Umbilical cord (tissue), 2 donors: ENCODE data around the gene CALCOCO1. TPM values are rescaled to one million over a fixed set of nuclear protein-coding genes. Genes with fewer than 3 reads are reported as not detected.

Source experiments
- DNase-seq: peaks from one replicate; pipeline ENCODE4 v3.0.0-alpha.2; 2015; ENCODE audit warnings: low spot score
- total RNA-seq: library from RNA; depleted of rRNA; stranded (reverse); fragments of >200 nt; gene quantifications from one replicate; pipeline ENCODE4 v1.2.3, GENCODE V29; 2014; ENCODE audit warnings: low replicate concordance; ENCODE audit not compliant: insufficient read depth

Gene CALCOCO1
- total RNA-seq, 1 donor from 2014 or later: 93.4 TPM

- no peak for DNase-seq
Observed at GRCh38 chr12:53751336-53752191, 24.3 kb upstream of the CALCOCO1 start, which contains the start of gene CISTR. TSS of gene CISTR (minus strand) at chr12:53751979.

- DNase-seq: no peak
Observed at GRCh38 chr12:53750812-53751335, 23.6 kb upstream of the CALCOCO1 start.

GRCh38 chr12:53749986-53750811 lies 22.9 kb upstream of the CALCOCO1 start:
- DNase-seq: no peak

DNA sequence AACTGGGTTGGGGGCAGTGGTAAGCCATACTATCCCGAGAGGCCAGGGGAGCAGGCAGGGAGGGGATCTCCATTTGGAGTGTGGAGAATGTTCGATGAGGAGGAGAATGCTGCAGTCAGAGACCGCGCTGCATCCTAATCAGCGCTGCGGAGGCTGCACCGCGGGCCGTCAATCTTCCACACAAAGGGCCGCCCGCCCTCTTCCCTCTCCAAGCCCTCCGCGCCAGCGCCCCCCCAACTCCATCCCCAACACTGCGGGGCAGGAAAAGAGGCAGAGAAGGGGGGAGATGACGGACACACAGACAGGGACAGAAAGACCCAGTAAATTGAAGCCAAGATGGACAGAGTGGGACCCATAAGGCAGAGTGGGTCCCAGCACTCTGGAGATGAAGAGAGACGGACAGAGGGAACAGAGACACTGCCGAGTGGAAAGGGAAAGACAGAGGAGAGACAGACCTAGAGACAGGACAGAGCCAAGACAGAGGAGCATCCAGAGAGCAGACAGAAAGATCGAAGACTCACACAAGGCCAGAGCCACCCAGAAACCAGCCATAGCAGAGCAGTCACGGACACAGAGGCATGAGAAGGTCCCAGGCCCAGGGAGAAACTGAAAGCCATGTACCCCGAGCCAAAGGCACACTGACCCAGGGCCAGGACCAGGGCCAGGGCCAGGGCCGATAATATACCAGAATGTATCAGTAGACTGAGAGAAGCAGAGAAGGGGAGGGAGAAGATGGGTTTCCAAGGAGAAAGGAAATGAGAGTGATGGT lies 21.0 kb upstream of the CALCOCO1 start:
- DNase-seq: no peak

GRCh38 chr12:53747095-53747494 lies 19.8 kb upstream of the CALCOCO1 start:
- DNase-seq: no peak

- peak; percentile 95 for DNase-seq
Observed at GRCh38 chr12:53746592-53747092, 19.4 kb upstream of the CALCOCO1 start.

DNA sequence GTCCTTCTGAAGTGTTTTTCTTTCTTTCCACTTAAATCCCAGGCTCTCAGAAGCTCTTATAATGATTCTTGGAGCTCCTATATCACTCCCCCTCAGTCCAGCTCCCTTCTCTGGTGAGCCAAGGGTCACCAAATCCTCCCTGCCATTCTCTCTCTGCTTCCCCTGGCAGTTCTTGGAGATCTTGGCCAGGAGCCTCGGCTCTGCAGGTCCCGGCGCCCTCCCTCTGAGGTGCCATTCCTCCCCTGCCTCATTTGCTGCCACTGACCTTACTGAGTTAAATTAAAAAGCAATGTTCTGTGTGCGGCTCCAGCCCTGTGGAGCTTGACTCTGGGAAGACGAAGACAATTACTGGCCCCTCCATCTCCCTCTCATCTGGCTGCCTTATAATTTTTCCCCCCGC lies 17.5 kb upstream of the CALCOCO1 start:
- no peak for DNase-seq

GRCh38 chr12:53744130-53744441 lies 16.8 kb upstream of the CALCOCO1 start:
- no peak for DNase-seq

DNA sequence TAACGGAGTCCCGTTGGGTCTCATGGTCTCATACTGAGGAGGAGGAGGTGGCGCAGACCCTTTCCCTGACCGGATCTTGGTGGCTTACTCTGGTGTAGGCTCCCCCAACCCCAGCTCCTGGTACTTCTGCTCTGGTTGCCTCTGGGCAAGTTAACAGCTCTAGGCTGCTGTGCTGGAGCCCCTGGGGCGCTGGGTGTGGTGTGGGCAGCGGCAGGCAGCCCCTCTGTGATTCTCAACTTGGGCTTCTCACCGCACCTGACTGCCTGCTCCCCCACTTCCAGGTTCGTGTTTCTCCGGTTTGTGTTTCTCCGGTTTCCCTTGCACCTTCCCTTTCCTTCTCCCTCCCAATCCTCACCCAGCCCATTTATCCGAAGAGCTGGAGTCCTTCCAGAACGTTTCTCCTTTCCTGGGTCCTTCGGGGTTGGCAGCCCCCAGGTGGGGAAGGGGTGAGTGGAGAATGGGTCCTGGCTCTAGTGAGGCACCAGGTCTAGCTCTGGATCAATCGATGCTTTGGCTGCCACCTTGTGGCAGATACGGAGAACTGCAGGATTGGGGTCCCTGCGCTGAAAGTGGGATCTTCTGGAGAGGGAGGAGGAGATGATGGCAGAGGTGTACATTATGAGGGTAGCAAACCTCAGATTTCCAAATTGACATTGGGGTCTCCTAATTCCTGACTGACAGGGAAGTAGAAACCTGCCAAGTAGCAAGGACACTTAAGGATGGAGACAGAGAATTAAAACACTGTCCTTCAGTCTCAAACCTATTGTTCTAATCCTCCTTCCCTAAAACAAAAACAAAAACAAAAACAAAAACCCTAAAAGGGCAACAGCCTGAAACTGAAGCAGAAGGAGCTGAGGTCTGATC lies 16.2 kb upstream of the CALCOCO1 start:
- peak; percentile 70 for DNase-seq

GRCh38 chr12:53740130-53740491 lies 12.9 kb upstream of the CALCOCO1 start:
- DNase-seq: no peak

DNA sequence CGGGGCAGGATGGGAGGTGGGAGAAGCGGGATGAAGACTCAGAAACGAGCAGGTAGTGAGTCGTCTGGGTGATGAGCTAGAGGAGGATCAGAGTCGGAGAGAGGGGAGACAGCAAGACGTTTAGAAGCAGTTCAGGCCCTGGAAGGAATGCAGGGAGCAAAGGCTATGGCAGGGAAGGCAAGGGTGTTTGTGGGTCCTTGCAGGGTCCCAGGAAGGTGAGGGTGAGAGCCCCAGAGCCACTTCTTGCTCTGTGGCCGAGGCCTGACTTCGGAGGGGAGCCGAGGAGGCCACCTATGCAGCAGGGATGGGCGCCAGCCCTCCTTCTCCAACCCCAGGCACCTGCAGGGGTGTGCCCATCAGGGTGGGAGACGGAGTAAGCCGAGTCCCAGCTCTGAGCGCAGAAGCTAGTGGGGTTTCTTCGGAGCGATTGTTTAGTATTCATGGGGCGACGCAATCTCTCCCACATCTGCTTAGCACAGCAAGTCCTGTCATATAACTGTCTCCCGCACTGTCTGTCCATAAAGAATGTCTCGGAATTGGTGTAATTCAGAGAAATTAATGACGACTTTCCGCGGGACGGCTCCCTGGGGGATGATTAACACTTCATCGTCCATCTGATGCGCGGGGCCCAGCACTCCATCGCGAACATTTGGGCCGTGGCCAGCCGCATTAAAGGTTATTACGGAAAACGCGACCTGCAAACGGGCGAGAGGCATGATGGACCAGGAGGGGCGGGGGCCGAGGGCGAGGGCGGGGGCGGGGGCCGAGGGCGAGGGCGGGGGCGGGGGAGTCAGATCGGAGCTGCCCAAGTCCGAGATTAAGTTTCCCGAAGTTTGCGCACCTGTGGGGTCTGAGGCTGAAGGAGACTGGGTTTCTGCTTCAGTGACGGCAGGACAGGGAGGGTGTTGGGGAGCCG lies 12.2 kb upstream of the CALCOCO1 start:
- DNase-seq: no peak

DNA sequence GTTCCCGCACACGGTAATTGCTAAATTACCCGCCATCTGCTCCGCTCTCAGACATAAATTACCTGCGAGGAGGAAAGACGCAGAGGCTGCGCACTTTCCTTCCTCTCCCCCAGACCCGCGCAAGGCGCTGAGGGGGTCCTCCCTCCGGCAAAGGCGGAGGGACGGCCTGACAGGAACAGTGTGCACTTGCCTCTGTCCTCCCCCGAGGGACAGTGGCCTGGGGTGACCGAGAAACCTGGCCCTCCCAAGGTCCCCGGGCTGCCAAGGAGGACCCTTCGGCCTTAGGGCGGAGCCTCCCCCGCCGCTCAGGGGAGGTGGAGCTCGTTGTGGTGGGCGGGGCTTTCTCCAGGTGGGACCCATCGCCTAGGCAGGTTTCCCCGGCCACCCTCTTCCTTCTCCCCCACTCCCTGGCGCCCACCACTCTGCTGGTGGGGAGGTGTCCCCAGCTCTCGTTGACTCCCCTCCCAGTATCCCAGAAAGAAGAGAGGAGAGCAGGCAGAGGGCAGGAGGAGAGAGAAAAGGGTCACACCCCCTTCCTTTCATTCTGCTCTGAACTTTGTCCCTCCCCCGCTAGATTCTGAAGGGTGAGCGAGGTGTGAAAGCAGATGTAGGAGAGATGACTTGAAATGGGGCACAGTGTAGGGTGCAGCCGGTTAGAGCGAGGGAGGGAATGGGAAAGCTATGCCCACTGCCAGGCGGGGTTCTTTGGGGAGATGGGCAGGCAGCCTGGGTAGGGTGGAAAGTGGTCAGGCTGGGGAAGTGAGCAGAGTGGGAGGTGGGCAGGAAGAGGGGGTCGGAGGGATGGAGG lies 11.4 kb upstream of the CALCOCO1 start:
- no peak for DNase-seq

- no peak for DNase-seq
Observed at GRCh38 chr12:53737951-53738405, 10.7 kb upstream of the CALCOCO1 start.

DNA sequence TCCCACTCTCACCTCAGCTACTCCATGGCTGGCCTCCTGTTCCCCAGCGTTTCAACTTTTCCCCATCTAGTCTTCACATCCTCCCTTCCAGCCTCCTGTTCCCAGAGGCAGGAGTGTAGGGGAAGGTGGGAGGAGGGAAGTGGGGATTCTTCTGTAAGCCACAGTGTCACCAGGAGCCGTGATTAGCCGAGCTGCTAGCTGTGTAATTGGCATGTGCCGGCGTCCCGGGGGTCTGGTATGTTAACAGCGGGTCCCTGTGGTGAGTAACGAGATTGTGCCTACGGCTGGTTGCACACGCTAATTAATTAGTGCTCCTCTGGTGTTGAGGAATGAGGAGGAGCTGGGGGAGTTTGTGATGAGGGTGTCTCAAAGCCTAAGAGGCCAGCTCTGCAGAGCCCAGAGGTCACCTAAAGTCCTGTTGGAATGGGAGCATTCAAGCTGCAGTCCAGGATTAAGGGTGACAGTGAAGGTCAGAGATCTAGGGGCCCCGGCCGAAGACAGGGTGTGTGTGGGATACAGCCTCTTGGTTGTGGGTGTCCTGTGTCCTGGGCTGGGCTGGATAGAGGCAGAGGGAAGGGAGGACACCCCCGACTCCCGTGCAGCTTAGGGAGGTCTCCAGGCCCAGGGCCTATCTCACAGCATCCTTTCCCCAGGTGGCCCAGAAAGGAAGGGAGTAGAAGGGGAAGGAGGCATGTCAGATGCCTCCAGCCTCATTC lies 10.0 kb upstream of the CALCOCO1 start:
- no peak for DNase-seq

GRCh38 chr12:53736592-53736991 lies 9.3 kb upstream of the CALCOCO1 start:
- no peak for DNase-seq

DNA sequence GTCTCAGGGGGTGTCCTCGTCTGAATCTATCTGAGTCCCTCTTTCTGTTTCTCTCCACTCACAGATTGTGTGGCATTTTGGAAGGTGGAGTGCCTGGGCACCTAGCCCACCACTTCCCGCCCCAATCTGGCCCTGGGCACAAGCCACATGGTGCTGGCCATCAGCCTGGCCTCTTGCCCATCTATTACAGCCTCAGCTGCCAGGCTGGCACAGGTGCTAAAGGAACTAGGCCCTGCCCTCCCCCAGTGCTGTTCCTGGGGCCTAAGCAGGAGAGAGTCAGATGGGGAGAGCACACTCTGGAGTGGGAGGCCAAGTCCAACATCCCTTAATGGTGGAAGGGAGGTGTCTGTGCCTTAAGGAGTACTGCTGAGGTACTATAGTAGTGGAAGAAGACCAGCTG lies 8.3 kb upstream of the CALCOCO1 start:
- DNase-seq: no peak

- DNase-seq: no peak
Observed at GRCh38 chr12:53734425-53734824, 7.2 kb upstream of the CALCOCO1 start.

DNA sequence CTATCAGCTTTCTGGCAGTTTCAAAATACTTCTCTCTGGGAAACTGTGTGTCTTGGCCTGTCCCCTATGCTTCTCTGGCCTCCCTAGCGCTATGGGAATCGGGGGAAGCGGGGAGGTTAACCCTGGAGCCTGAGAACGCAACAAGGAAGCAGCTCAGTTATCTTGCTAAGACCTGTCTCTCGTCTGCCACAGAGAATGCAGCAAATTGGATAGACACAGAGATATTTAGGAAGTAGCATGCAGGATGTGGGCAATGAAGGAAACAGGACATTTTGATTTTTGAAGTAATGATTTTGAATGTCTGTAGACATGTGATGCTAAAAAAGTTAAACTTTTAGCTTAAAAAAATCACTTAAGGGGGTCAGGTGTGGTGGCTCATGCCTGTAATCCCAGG lies 6.6 kb upstream of the CALCOCO1 start:
- no peak for DNase-seq
